Gastrocnemius medialis (tissue), 4 donors: ENCODE results near the gene BLMH.

ENCODE experiments used
- CTCF ChIP-seq, 5 experiments: fragments of 450-650 bp in 3 of 5; fragments of 200-600 bp in 2 of 5; sonication (generic) in 2 of 5; IDR thresholded peaks in 4 of 5; conservative IDR thresholded peaks in 1 of 5; 1 replicate in 4 of 5; 2 replicates in 1 of 5; pipeline ENCODE4 v1.5.1; 2016 to 2019; ENCODE audit warnings: antibody characterized with exemption in 5 of 5, mild to moderate bottlenecking in 3 of 5, moderate library complexity in 3 of 5
- POLR2A ChIP-seq, 2 donors: fragments of 450-650 bp; IDR thresholded peaks; one replicate each; pipeline ENCODE4 v1.6.1; 2017; ENCODE audit warnings: antibody characterized with exemption in 2 of 2, mild to moderate bottlenecking in 2 of 2, moderate library complexity in 2 of 2

DNA sequence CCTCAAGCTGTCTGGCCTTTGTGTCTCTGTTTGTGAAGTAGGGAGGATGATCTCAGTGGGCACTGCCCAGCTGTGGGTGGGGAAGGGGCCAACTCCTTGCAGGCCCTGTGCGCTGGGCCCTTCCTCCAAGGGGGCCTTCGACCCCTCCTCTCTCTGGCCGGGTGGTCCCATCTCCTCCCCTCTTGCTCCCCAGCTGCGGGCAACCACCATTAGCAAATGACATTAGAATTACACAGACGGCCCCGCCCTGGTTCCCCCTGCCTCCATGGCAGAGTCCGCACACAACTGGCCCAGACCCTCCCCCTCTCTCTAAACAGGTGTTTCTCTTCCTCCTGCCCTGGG is 53.8 kb downstream of the BLMH start:
- TF ChIP-seq CTCF (IDR thresholded peaks at IDR 0.05 in 4 of 5, conservative IDR thresholded peaks at IDR 0.05 in 1 of 5) (no peak), POLR2A (IDR thresholded peaks at IDR 0.05) (no peak)
